B cell (primary cell): Measurements from ENCODE around the gene RAP1GAP2. TPM values are rescaled to one million over a fixed set of nuclear protein-coding genes. Genes with fewer than 3 reads are reported as not detected.

Experiments used
- ATAC-seq: fragments of 200-7000 bp; cut with Tn5 transposase; one replicate; pipeline ENCODE4 v1.10.0; 2021; ENCODE audit warnings: low read depth, mild to moderate bottlenecking, moderate number of reproducible peaks, moderate library complexity
- CTCF ChIA-PET: fragments of 350-600 bp; sonication (Branson Sonifier 250); formaldehyde crosslinking; loops from one replicate; lab custom pipeline; 2021; ENCODE audit warnings: antibody characterized with exemption, inconsistent platforms; lab: Charles Lee
- POLR2A ChIA-PET: fragments of 350-600 bp; sonication (Branson Sonifier 250); formaldehyde crosslinking; loops from one replicate; lab custom pipeline; 2021; ENCODE audit warnings: antibody characterized with exemption; lab: Charles Lee
- DNase-seq: peaks from one replicate; pipeline ENCODE4 v3.0.0; 2013
- H2AFZ ChIP-seq: 2 replicates; pipeline ENCODE4 v1.6.1; 2012; ENCODE audit warnings: mild to moderate bottlenecking, low read depth, low read length; ENCODE audit not compliant: insufficient read depth, poor library complexity, severe bottlenecking
- H3K27ac ChIP-seq, 2 donors: 1 replicate in 1 of 2; 2 replicates in 1 of 2; pipeline ENCODE4 v1.5.1; 2012 to 2013; ENCODE audit warnings: low read length in 2 of 2, mild to moderate bottlenecking in 2 of 2, moderate library complexity in 1 of 2
- H3K27me3 ChIP-seq, 4 experiments: fragments of 200-600 bp in 1 of 4; sonication (generic) in 1 of 4; replicated peaks in 1 of 4; 1 replicate in 2 of 4; 2 replicates in 2 of 4; pipeline versions ENCODE4 v1.6.1 to v1.7.0; 2013 to 2016; ENCODE audit warnings: low read length in 3 of 4, mild to moderate bottlenecking in 2 of 4, mixed read lengths in 1 of 4, moderate library complexity in 1 of 4; ENCODE audit not compliant: insufficient read depth in 4 of 4, control insufficient read depth in 3 of 4; ENCODE audit errors: control extremely low read depth in 1 of 4
- H3K36me3 ChIP-seq, 2 experiments: replicated peaks in 1 of 2; 1 replicate in 1 of 2; 2 replicates in 1 of 2; pipeline versions ENCODE4 v1.6.1 to v1.7.1; 2013; ENCODE audit warnings: low read length in 1 of 2; ENCODE audit not compliant: insufficient read depth in 2 of 2, control insufficient read depth in 1 of 2; ENCODE audit errors: control extremely low read depth in 1 of 2, extremely low read depth in 1 of 2
- H3K4me1 ChIP-seq, 2 donors: fragments of 200-600 bp in 1 of 2; sonication (generic) in 1 of 2; 1 replicate in 1 of 2; 2 replicates in 1 of 2; pipeline versions ENCODE4 v1.5.1 to v1.6.1; 2013 to 2017; ENCODE audit warnings: low read length in 2 of 2; ENCODE audit not compliant: control insufficient read depth in 2 of 2, insufficient read depth in 2 of 2
- H3K4me2 ChIP-seq: replicated peaks from 2 replicates; pipeline ENCODE3; 2012; ENCODE audit warnings: mild to moderate bottlenecking, low read depth, low read length; ENCODE audit not compliant: poor library complexity, severe bottlenecking
- H3K4me3 ChIP-seq, 5 experiments: fragments of 200-600 bp in 1 of 5; sonication (generic) in 1 of 5; 1 replicate in 3 of 5; 2 replicates in 2 of 5; pipeline versions ENCODE4 v1.5.1 to v1.7.0; 2011 to 2016; ENCODE audit warnings: low read length in 4 of 5, mild to moderate bottlenecking in 4 of 5, low read depth in 2 of 5, control low read depth in 1 of 5, moderate library complexity in 1 of 5; ENCODE audit not compliant: insufficient read depth in 1 of 5; ENCODE audit errors: control extremely low read depth in 1 of 5, extremely low read depth in 1 of 5
- H3K79me2 ChIP-seq: fragments of 200-600 bp; sonication (generic); one replicate; pipeline ENCODE4 v1.6.0; 2016; ENCODE audit warnings: low read length; ENCODE audit not compliant: control insufficient read depth, insufficient read depth
- H3K9ac ChIP-seq: fragments of 200-600 bp; sonication (generic); 2 replicates; pipeline ENCODE4 v1.6.1; 2017; ENCODE audit warnings: mild to moderate bottlenecking, low read length, moderate library complexity
- H3K9me3 ChIP-seq, 3 donors: one replicate each; pipeline versions ENCODE4 v1.6.1 to v1.7.1; 2013; ENCODE audit warnings: low read length in 2 of 3; ENCODE audit not compliant: control insufficient read depth in 2 of 3, insufficient read depth in 1 of 3; ENCODE audit errors: control extremely low read depth in 1 of 3
- H4K20me1 ChIP-seq: 2 replicates; pipeline ENCODE4 v1.6.0; 2012; ENCODE audit warnings: mild to moderate bottlenecking, low read length; ENCODE audit not compliant: insufficient read depth, control insufficient read depth, poor library complexity, severe bottlenecking
- H3K27ac Mint-ChIP-seq: one replicate; pipeline ENCODE4 v1.8.0; 2021; ENCODE audit warnings: mixed read lengths
- H3K27me3 Mint-ChIP-seq: one replicate; pipeline ENCODE4 v1.8.0; 2021; ENCODE audit warnings: mixed read lengths
- H3K4me1 Mint-ChIP-seq: one replicate; pipeline ENCODE4 v1.8.0; 2021; ENCODE audit warnings: mixed read lengths
- H3K4me3 Mint-ChIP-seq: one replicate; pipeline ENCODE4 v1.8.0; 2021; ENCODE audit warnings: mixed read lengths
- H3K9me3 Mint-ChIP-seq: one replicate; pipeline ENCODE4 v1.8.0; 2022; ENCODE audit warnings: mixed read lengths; ENCODE audit not compliant: insufficient read depth
- EZH2 ChIP-seq: IDR thresholded peaks from 2 replicates; pipeline ENCODE4 v1.6.1; 2012; ENCODE audit warnings: borderline replicate concordance, low read depth, mild to moderate bottlenecking, moderate library complexity, low read length; ENCODE audit not compliant: insufficient read depth, poor library complexity, severe bottlenecking
- WGBS: methylation state at CpG from one replicate; pipeline ENCODE4 v1.1.5; 2013; ENCODE audit warnings: missing lambda C conversion rate; ENCODE audit not compliant: insufficient coverage; 5-methylcytosine and 5-hydroxymethylcytosine counted together
- intact Hi-C: fragments of 100-400 bp; cut with micrococcal nuclease; formaldehyde crosslinking; loops from one replicate; pipeline ENCODE4 v1.10.0; 2022
- polyA plus RNA-seq: library from polyadenylated mRNA; depleted of rRNA; stranded (reverse); fragments of >200 nt; gene quantifications from 2 replicates; pipeline ENCODE4 v1.2.3, GENCODE V29; 2012
- total RNA-seq, 2 donors: library from RNA; stranded (reverse); fragments of 120-200 nt in 1 of 2; gene quantifications; 1 replicate in 1 of 2; 2 replicates in 1 of 2; pipeline versions ENCODE4 v1.2.3 to v1.2.4, GENCODE V29; 2013 to 2022
- TF ChIP-seq, protein P1 (sequence below): fragments of 200-600 bp; IDR thresholded peaks from one replicate; pipeline ENCODE4 v1.8.0; 2022; ENCODE audit warnings: antibody characterized with exemption, mild to moderate bottlenecking

The RAP1GAP2 gene
- total and polyA plus RNA-seq, 2 donors (not counting 1 experiment from before 2014, with no cell fraction given): 14.9 to 16.4 TPM

DNA sequence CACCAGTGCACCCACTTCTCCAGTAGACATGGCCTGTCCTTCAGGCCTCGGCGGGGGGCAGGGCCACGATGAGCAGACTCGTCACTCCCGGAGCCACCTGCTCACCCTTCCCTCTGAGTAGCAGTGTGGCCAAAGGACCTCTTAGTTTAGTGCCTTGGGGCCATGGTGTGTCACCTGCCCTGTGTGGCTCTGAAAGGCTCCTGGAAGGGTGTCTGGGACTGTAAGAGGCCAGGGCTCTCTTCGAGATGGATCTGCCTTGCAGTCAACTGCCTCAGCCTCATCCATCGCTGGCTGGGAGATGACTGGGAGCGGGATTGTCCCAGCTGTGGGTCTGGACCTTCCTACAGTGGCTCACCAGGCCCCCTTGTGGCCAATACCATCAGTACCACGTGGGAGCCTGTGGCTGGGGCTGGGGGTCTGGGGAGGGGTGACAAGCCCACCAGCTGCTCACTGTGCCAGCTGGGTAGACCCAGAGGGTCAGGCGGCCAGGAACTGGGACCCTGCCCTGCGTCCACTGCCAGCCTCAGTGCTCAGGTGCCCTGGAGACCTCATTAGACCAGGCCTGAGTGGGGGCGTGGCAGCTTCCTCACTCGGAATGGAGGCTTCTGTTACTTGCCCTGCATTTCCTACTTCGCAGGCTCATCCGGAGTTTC, 133.8 kb downstream of the RAP1GAP2 start:
- TF ChIP-seq EZH2: no peak
- TF ChIP-seq, protein P1, sequence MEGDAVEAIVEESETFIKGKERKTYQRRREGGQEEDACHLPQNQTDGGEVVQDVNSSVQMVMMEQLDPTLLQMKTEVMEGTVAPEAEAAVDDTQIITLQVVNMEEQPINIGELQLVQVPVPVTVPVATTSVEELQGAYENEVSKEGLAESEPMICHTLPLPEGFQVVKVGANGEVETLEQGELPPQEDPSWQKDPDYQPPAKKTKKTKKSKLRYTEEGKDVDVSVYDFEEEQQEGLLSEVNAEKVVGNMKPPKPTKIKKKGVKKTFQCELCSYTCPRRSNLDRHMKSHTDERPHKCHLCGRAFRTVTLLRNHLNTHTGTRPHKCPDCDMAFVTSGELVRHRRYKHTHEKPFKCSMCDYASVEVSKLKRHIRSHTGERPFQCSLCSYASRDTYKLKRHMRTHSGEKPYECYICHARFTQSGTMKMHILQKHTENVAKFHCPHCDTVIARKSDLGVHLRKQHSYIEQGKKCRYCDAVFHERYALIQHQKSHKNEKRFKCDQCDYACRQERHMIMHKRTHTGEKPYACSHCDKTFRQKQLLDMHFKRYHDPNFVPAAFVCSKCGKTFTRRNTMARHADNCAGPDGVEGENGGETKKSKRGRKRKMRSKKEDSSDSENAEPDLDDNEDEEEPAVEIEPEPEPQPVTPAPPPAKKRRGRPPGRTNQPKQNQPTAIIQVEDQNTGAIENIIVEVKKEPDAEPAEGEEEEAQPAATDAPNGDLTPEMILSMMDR: peak; percentile 75
- H3K36me3 ChIP-seq: peaks cover 0 to 4% of the 10 kb centered on the region in 2 experiments
- peaks cover 0 to 6% (median 0%) of the 10 kb centered on the region in 3 donors for H3K9me3 ChIP-seq
- peak; percentile 34 for ATAC-seq
- H3K4me3 Mint-ChIP-seq: no peak overlapping the region
- no peak overlapping the region for H3K9ac ChIP-seq
- ChIA-PET CTCF (interaction anchor here (0.5 to 3.8 kb wide), 14 partner anchors 10 to 548 kb away, joined by 3 to 31 read pairs (median 4); no protein-coding TSS in a partner anchor), POLR2A (interaction anchor here (1.2 to 2.6 kb wide), 2 partner anchors 8 to 73 kb away, joined by 4 to 24 read pairs; no protein-coding TSS in a partner anchor)
- peaks cover 28% of the 10 kb centered on the region for H3K4me1 Mint-ChIP-seq
- H3K27me3 Mint-ChIP-seq: peaks cover 5% of the 10 kb centered on the region
- peaks cover 0 to 4% (median 1%) of the 10 kb centered on the region in 4 experiments for H3K27me3 ChIP-seq
- H2AFZ ChIP-seq: no peak overlapping the region
- no peak overlapping the region for H3K27ac Mint-ChIP-seq
- 74% methylated on average over 13 of the region's 15 CpGs for WGBS
- no peak overlapping the region for H3K27ac ChIP-seq
- intact Hi-C loops: loop anchor here (2.0 to 5.0 kb wide), 2 partner anchors 78 to 143 kb away; no protein-coding TSS in a partner anchor
- no peaks in the 10 kb centered on the region for H3K9me3 Mint-ChIP-seq
- peak overlapping the region; percentile 75 for H3K4me2 ChIP-seq
- DNase-seq: peak; percentile 47
- peaks cover 4% of the 10 kb centered on the region for H4K20me1 ChIP-seq
- peaks cover 24 to 28% of the 10 kb centered on the region in 2 donors for H3K4me1 ChIP-seq
- peaks cover 5% of the 10 kb centered on the region for H3K79me2 ChIP-seq
- no peak overlapping the region for H3K4me3 ChIP-seq

DNA sequence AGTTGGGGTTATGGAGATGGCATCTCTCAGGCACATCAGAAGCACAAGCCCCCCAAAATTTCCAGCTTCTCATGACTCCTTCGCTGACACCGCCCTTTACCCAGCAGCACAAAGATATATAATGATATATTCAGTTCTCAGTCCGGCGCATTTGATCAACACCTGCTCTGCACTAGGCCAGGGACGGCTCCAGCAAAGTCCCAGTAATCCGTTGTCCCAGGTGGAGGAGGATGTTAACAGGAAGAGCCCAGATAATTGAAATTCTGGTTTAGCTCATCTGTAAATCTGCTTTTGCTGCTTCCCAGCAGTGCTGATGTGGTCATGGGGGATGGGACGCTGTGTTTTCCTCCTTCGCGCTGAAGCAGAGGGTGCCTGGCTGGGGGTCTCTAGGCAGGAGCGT, 135.6 kb downstream of the RAP1GAP2 start:
- H3K36me3 ChIP-seq: peaks cover 0 to 4% of the 10 kb centered on the region in 2 experiments
- H3K4me2 ChIP-seq: peak overlapping the region; percentile 75
- intact Hi-C loops: loop anchor here (1.0 to 5.0 kb wide), 3 partner anchors 71 to 145 kb away; no protein-coding TSS in a partner anchor
- H3K27me3 ChIP-seq: peaks cover 0 to 19% (median 3%) of the 10 kb centered on the region in 4 experiments
- Mint-ChIP-seq H3K4me1 (peaks cover 42% of the 10 kb centered on the region), H3K9me3 (no peaks in the 10 kb centered on the region), H3K27me3 (peaks cover 13% of the 10 kb centered on the region), H3K27ac (no peak overlapping the region), H3K4me3 (peak overlapping the region; percentile 76)
- H4K20me1 ChIP-seq: peaks cover 4% of the 10 kb centered on the region
- DNase-seq (no peak), ATAC-seq (no peak)
- H2AFZ ChIP-seq: no peak overlapping the region
- POLR2A ChIA-PET: interaction anchor here (2.6 kb wide), 1 partner anchor 71 kb away, joined by 24 read pairs; no protein-coding TSS in a partner anchor
- no peak for TF ChIP-seq EZH2
- TF ChIP-seq, protein P1: no peak
- CTCF ChIA-PET: interaction anchor here (0.6 to 3.8 kb wide), 7 partner anchors 16 to 339 kb away, joined by 3 to 31 read pairs (median 16); partner anchors contain the start of gene PAFAH1B1
- H3K27ac ChIP-seq: no peak overlapping the region
- H3K9ac ChIP-seq: no peak overlapping the region
- peaks cover 38 to 41% of the 10 kb centered on the region in 2 donors for H3K4me1 ChIP-seq
- peaks cover 5% of the 10 kb centered on the region for H3K79me2 ChIP-seq
- H3K4me3 ChIP-seq: peak overlapping the region in 1 of 5 experiments; percentile 35
- H3K9me3 ChIP-seq: peaks cover 0 to 6% (median 0%) of the 10 kb centered on the region in 3 donors
- 98% methylated on average over 8 of the region's 10 CpGs for WGBS
